ENCODE results near the gene EEF2.
"Not testable (repeated sequence)": the region's sequence is repeated elsewhere in the genome, so short reads cannot be mapped to it uniquely, and the experiment has no call there.

EEF2 gene

DNA sequence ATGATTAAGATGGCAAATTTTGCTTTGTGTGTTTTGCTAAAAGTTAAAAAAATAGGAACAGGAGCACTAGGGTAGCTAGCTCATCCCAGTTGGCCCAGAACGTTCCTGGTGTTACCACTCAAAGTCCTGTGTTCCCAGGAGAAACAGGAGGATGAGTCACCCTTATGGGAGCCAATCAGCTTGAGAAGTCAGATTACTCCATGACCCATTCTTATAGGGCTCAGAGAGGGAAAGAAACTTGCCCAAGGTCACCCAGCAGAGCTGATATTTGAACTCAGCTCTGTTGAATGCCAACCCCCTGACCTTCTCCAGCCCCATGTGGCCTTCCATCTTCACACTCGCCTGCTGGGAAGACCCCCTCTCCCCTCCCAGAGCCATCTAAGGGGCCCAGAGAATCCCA lies 39.4 kb downstream of the EEF2 start:
- no peak for DNase-seq (ENCODE audit: low read depth, low spot score)

DNA sequence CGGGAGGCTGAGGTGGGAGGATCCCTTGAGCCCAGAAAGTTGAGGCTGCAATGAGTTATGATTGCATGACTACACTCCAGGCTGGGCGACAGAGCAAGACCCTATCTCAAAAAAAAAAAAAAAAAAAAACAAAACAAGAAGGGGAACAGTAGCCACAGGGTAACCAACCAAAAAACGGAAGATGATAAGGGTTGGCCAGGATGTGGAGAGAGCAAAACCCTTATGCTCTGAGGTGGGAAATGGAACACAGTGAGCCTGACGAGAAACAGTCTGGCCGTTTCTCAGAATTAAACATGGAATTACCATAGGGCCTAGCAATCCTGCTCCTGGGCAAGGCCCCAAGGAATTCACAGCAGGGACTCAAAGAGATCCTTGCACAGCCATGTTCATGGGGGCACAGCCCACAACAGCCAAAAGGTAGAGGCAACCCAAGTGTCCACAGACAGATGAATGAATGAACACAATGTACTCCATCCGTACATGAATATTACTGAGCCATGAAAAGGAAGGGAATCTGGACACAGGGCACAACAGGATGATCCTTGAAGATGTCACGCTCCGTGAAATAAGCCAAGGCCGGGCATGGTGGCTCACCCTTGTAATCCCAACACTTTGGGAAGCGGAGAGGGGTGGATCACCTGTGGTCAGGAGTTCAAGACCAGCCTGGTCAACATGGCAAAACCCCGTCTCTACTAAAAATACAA lies 41.1 kb downstream of the EEF2 start:
- no peak for DNase-seq (ENCODE audit: low read depth, low spot score)

DNA sequence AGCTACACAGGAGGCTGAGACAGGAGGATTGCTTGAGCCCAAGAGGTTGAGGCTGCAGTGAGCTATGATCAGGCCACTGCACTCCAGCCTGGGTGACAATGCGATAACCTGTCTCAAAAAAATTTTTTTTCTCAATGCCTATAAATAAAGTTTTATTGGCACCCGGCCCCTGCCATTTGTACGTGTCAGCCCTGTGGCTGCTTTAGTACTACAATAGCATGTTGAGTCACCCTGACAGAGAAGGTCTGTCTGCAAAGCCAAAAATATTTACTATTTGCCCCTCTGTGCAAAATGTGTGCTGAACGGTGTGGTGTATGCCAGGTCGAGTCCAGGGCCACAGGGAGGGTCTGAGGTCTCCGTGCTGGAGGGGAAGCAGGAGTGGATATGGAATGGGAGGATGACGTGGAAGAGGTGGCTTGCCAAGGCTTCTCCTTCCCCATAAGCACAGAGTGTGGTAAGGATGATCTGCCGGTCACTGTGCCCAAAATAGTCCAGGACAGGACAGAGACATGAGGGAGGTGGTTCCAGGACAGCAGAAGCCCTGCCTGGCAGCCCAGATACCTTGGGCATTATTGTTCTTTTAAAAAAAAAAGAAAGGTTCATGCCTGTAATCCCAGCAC lies 42.4 kb downstream of the EEF2 start:
- DNase-seq (ENCODE audit: low read depth, low spot score) = no peak

DNA sequence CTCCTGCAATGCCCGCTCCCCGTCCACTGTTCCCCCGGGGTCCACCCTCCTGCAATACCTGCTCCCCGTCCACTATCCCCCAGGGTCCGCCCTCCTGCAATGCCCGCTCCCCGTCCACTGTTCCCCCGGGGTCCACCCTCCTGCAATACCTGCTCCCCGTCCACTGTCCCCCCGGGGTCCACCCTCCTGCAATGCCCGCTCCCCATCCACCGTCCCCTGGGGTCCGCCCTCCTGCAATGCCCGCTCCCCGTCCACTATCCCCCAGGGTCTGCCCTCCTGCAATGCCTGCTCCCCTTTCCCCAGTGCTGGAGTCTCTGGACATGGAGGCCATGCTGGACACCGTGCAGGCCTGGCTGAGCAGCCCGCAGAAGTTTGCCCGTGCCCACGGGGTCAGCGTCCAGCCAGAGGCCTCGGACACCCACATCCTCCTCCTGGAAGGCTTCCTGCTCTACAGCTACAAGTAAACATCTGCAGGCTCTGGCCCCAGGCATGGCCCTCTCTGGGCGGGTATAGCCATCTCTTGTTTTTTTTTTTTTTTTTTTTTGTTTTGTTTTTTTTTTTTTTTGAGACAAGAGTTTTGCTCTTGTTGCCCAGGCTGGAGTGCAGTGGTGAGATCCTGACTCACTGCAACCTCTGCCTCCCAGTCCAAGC lies 46.8 kb downstream of the EEF2 start:
- DNase-seq (ENCODE audit: low read depth, low spot score) = not testable (repeated sequence)

DNA sequence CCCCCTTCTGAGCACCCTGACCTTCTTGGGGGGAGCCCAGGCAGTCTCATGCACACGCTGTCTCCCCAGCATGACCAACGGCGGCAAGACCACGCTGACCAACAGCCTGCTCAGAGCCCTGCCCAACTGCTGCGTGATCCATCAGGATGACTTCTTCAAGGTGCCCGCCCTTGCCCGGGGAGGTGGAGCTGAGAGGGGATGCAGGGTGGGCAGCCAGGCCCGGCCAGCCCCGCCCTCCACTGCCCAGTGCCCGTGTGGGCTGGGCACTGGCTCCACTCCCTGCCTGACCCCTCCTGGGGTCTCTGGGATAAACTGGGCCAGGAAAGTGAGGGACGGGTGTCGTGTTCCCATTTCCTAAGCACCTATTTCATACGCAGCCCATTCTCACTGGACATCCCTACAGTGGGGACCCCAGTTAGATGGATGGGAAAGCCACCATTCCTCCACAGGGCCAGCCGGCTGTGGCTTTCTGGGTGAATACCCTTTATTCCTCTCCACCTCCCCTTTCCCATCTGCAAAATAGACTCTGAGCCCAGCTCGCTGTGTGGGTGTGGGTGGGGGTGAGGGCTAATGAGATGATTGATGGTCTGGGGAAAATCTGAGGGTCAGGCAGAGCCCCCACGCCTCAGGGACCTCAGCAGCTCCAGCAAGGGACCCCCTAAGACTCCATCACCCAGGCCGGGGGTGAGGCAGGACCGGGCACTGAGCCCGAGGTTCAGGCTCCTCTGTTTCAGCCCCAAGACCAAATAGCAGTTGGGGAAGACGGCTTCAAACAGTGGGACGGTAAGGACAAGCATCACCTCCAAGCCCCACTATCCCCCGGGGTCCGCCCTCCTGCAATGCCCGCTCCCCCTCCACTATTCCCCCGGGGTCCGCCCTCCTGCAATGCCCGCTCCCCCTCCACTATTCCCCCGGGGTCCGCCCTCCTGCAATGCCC lies 48.5 kb downstream of the EEF2 start:
- no peak for DNase-seq (ENCODE audit: low read depth, low spot score)

DNA sequence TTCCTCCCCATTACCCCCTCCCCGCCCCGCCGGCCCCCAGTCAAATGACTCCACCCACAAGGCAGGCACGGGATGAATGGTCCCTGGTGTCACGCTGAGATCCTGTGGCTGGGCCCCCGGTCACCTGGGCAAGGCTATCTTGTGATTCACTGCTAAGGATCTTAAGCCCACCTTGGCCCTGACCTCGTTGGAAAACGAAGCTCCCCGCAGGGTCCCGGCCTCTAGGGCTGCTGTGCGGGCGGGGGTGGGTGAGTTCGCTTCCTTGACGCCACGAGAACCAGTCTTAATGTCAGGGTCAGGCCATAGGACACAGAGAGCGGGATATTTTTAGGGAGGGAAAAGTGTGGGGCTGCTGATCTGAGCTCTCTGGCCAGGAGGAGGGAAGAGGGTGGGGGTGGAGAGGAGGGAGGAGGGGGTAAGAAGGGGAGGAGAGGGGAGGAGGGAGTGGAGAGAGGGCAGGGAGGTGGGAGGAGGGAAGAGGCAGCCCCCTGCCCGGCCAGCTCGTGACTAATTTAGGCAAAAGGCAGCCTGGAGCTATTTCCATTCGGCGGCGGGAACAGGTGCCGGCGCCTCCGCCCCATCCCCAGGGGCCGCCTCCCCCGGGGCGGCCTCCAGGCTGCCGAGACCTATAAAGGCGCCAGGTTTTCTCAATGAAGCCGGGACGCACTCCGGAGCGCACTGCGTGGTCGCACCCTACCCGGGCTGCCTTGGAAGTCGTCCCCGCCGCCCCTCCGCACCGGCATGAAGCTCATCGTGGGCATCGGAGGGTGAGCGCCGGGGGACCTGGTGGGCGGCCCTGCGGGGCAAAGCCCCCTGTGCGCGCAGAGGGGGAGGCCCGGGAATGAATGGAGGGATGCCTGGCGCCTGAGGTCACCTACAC lies 52.1 kb downstream of the EEF2 start, which contains the start of gene NMRK2:
TSS of gene NMRK2 (plus strand) at position 139 of the 880 bp plus-strand sequence. CDS start at position 742, 603 bp downstream.
- peak; percentile 92 for DNase-seq (ENCODE audit: low read depth, low spot score)

DNA sequence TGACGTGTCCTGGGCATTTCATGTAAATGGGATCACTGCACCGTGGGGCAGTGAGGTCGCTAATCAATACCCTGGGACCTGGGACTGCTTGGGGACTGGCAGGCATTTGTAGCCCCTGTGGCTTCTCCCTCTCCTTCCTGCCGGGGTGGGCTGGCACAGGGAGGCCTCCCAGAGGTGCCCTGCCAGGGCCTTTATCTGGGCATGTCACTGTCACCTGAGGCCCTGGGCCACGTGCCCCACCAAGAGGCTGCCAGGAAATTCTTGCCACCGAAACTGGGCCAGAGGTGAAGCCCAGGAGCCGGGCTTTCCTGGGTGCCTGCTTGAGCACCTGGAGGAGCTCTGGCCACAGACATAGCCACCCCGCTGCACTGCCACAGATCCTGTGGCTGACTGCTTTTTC lies 54.2 kb downstream of the EEF2 start:
- no peak for DNase-seq (ENCODE audit: low read depth, low spot score)

All from ELF-1 (cell line).